ENCODE measurements around the gene SPIRE2.
"Not testable (repeated sequence)": the region's sequence is repeated elsewhere in the genome, so short reads cannot be mapped to it uniquely, and the experiment has no call there.

SPIRE2 gene

GRCh38 chr16:89900885-89901284, 72.6 kb downstream of the SPIRE2 start:
- DNase-seq, result no peak

GRCh38 chr16:89902980-89903379, 74.7 kb downstream of the SPIRE2 start:
- DNase-seq, result no peak

DNA sequence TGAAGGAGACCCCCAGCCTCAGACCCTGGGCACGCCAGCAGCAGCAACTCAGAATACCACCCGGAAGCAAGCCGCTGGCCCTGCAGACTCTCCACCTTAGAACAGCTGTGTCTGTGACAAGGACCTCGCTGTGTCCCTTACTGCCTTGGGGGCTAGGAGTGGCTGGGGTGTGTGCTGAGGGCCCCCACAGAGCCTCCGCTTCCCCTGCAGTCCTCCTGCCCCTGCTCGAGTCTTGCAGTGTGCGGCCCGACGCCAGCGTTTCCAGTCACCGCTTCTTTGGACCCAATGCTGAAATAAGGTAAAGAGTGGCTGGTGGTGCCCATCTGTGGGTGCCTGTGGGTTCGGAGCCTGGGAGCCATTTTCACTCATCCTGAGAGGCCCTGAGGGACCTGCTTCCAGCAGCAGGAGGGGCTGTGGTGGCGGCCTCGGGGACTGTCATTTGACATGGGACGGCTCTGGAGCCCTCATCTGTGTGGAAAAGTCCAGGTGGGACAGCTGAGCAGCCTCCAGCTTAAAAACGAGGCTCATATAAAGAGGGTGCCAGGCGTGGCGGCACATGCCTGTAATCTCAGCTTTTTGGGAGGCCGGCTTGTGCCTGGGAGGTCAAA, 75.7 kb downstream of the SPIRE2 start:
- no peak for DNase-seq

- no peak for DNase-seq
Observed at GRCh38 chr16:89904606-89905510, 76.6 kb downstream of the SPIRE2 start.

DNA sequence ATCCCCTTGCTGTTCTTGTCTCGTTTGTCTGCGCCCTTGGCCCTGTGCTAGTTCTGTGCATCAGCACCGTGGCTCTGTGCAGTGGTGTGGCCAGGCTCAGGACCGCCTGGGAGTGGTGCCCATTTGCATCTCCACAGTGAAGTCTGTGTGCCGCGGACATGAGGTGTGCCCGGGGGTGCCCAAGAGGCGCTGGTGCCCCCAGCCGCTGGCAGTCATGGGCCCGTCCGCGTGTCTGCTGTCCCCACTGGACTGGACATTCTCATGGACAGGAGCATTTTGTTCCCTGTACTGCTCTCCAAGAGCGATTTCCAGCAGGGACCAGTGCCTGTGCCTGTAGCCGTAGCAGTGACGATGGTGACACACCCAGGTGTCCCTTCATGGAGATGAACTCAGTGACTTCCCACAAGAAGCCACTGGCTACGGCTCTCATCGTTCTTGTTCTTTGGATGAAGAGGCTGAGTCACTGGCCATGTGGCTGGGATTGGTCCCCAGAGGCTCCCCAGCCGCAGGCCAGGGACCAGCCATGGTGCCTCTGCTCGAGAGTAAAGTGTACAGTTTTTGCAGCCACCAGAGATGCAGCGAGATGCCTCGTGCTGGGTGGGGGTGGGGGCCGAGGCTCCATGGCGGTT, 77.3 kb downstream of the SPIRE2 start:
- no peak for DNase-seq

- DNase-seq, result no peak
Observed at GRCh38 chr16:89906140-89907025, 78.1 kb downstream of the SPIRE2 start.

GRCh38 chr16:89907055-89907814, 79.0 kb downstream of the SPIRE2 start:
- no peak for DNase-seq

- DNase-seq, result no peak
Observed at GRCh38 chr16:89908236-89908635, 80.0 kb downstream of the SPIRE2 start.

GRCh38 chr16:89909777-89910716, 81.8 kb downstream of the SPIRE2 start:
- DNase-seq, result peak; percentile 74

DNA sequence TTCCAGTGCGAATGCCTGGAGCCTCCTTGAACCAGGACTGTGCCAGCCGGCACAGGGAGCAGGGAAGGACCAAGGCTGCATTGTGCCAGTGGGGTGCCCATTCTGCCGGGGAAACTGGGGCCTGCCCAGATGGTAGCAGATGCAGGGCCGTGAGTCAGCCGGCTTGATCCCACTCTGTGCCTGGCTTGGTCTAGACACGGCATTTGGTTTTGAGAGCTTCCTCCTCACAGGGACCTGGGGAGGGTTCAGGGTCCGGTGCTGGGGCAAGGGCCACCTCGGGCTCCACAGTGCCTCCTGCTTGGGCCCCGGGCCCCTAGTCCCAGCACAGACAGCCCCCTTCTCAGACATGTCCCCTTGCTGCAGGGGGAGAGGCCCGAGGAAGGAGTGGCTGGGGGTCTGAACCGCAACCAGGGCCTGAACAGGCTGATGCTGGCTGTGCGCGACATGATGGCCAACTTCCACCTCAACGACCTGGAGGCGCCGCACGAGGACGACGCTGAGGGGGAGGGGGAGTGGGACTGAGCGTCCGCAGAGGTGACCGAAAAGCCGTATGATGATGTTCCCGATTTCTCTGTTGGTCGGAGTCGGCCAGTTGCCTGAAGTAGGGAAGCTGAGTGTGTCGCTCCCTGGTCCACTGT, 82.6 kb downstream of the SPIRE2 start:
- DNase-seq, result no peak

DNA sequence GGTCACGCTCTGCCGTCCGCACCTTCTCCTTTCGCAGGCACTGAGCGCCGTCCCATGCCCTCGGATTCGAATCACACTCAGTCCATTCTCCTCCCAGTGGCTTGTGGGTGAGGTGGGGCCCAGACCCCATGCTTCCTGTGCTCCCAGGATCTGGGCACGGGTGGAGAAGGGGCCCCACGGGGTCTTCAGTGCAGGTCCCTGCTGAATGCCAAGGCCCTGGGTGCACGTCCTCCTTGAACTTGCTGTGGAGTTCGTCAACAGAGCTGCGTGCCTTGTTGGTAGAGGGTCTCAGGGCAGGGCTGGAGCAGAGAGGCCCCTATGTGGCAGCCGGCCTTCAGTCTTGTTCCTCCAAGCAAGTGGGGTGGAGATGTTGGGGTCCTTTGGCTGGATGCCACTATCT, 83.1 kb downstream of the SPIRE2 start:
- DNase-seq, result no peak

GRCh38 chr16:89912143-89912542, 83.9 kb downstream of the SPIRE2 start:
- DNase-seq, result no peak

- no peak for DNase-seq
Observed at GRCh38 chr16:89912627-89913026, 84.4 kb downstream of the SPIRE2 start.

GRCh38 chr16:89913408-89914387, 85.4 kb downstream of the SPIRE2 start:
- no peak for DNase-seq

GRCh38 chr16:89914642-89915285, 86.5 kb downstream of the SPIRE2 start:
- DNase-seq, result not testable (repeated sequence)

- DNase-seq, result no peak
Observed at GRCh38 chr16:89915303-89916232, 87.3 kb downstream of the SPIRE2 start.

DNA sequence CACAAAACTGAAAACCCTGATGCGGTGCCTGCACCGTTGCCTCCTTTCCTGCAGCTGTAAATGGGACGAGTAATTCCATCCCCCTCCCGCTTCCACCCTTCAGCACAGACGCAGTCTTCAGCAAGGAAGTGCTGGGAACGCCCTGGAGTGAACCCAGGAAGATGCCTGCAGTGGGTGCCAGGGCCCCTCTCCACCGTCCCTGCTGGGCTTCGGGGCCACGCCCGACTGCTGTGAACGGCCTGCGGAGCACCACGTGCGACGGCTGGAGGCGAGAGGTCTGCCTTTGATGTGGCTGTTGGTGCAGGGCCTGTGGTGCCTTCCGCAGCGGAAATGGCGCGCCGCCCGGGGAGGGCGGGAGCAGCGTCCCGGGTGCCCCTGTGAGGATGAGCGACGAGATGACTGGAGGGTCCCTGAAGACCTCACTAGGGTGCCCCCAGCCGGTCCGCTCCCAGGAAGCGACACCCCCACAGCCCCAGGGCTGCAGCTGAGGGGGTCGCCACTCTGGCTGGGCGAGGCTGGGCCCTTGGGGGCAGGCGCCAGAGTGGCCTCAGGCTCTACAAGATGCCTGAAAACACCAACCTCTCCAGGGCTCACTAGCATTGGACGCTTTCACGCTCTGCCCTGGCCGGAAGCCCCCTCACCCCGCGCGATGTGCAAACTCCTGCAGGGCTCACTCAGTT, 89.6 kb downstream of the SPIRE2 start:
- DNase-seq, result peak; percentile 59

Data from activated naive CD4-positive, alpha-beta T cell treated with anti-CD3 and anti-CD28 coated beads, Interleukin-2, amount 50 U/mL, for 16 hours (primary cell).